ENCODE results near the gene SOX8.
A peak's percentile ranks its signal among the peaks of the same experiment; 100 is the strongest.

Gene SOX8

DNA sequence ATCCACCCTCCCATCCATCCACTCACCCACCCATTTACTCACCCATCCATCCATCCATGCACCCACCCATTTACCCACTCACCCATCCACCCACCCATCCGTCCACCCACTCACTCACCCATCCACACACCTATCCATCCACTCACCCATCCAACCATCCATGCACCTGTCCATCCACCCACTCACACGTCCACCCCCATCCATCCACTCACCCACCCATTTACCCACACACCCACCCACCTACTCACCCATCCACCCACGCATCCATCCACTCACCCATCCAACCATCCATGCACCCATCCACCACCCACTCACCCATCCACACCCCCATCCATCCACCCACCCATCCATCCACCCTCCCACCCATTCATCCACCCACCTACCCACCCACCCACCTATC lies 12.2 kb downstream of the SOX8 start:
- TF ChIP-seq, protein P1, sequence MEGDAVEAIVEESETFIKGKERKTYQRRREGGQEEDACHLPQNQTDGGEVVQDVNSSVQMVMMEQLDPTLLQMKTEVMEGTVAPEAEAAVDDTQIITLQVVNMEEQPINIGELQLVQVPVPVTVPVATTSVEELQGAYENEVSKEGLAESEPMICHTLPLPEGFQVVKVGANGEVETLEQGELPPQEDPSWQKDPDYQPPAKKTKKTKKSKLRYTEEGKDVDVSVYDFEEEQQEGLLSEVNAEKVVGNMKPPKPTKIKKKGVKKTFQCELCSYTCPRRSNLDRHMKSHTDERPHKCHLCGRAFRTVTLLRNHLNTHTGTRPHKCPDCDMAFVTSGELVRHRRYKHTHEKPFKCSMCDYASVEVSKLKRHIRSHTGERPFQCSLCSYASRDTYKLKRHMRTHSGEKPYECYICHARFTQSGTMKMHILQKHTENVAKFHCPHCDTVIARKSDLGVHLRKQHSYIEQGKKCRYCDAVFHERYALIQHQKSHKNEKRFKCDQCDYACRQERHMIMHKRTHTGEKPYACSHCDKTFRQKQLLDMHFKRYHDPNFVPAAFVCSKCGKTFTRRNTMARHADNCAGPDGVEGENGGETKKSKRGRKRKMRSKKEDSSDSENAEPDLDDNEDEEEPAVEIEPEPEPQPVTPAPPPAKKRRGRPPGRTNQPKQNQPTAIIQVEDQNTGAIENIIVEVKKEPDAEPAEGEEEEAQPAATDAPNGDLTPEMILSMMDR (conservative IDR thresholded peaks at IDR 0.05): no peak
- no peak overlapping the region for H3K27ac ChIP-seq

GRCh38 chr16:995087-995486 lies 13.5 kb downstream of the SOX8 start:
- TF ChIP-seq, protein P1 (conservative IDR thresholded peaks at IDR 0.05): no peak

DNA sequence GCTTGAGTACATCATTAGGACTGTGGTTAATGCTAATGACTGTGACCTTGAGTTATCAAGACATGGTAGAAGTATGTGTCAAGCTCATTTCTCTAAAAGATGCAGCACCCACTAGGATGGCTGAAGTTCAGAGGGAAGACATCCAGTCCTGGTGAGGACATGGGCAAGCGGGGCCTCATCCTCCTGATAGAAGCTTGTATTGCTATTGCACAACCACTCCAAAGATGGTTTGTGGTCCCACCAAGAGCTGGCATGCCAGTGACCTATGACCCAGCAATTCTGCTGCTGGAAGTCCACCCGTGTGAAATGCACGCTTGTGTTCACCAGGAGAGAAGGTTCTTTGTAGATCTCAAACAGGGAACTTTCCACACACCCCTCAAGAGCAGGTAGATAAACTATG lies 14.2 kb downstream of the SOX8 start:
- no peak overlapping the region for H3K27ac ChIP-seq
- TF ChIP-seq, protein P1 (conservative IDR thresholded peaks at IDR 0.05): no peak

More at GRCh38 chr16:995087-995486, 13.5 kb downstream of the SOX8 start:
- no peak overlapping the region for H3K27ac ChIP-seq

- TF ChIP-seq, protein P1 (conservative IDR thresholded peaks at IDR 0.05): no peak
- H3K27ac ChIP-seq: no peak overlapping the region
Measured at GRCh38 chr16:996681-997080, 15.1 kb downstream of the SOX8 start.

GRCh38 chr16:997440-998051 lies 16.0 kb downstream of the SOX8 start:
- TF ChIP-seq, protein P1 (conservative IDR thresholded peaks at IDR 0.05): no peak
- peak overlapping the region; percentile 2; the same call in 1 of the 2 replicates for H3K27ac ChIP-seq

DNA sequence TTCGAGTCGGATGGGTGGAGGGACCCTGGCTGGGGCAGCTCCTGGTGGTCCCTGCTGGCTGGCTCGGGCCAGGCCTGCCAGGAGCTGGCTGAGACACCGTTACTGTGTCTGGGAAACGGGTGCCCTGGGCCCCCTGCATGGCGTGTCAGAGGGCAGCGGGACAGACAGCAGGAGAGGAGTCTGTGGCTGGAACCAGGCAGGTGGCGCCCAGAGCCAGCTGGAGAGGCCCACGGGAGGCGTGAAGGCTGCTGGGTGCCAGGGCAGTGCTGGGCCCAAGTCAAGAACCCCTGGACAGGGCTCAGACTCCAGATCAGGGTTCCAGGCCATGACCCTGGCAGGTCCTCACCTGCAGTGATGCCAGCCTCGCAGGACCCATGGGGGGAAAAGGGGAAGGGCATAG lies 16.6 kb downstream of the SOX8 start:
- TF ChIP-seq, protein P1 (conservative IDR thresholded peaks at IDR 0.05): no peak
- H3K27ac ChIP-seq: no peak overlapping the region; the same call in 1 of the 2 replicates

DNA sequence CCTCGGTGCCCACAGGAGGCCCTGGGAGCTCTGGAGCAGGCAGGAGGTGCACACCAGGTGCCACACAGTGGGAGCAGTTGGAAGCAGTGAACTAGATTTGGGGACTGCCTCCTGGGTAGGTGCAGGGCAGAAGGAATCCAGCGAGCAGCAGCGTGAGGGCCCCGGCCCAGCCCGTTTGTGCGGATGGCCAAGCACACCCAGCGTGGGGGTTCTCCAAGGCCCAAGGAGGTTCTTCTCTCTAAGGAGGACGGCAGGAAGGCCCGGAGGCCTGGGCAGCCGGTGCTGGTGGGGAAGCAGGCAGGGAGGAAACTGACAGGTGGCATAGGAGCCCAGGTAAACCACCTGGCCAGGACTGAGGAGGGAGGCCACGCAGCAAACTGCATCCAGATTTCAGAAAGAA lies 17.0 kb downstream of the SOX8 start:
- H3K27ac ChIP-seq: no peak overlapping the region
- TF ChIP-seq, protein P1 (conservative IDR thresholded peaks at IDR 0.05): no peak
